ENCODE results near the gene NLE1.

DNA sequence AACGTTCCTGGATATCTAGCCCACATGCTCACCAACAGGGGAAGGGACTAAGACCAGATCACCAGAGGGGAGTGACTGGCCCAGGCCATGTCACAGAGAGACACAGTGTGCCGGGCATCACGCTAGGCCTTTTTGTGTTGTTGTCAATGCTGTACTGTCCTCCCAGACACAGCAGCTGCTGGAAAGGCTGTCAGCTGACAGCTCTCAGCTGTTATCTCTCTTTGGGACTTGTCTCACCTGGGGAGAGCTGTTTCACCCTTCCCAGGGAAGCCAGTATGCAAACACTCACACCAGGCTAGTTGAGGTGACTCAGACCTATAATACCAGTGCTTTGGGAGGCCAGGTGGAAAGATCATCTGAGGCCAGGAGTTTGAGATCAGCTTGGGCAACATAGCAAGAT lies 24.9 kb upstream of the NLE1 start:
- TF ChIP-seq SP1 (IDR thresholded peaks at IDR 0.05): no peak
- no peak for TF ChIP-seq FOXM1 (IDR thresholded peaks at IDR 0.05; ENCODE audit: borderline replicate concordance)
- TF ChIP-seq FOXK2 (IDR thresholded peaks at IDR 0.05): no peak
- no peak for TF ChIP-seq TARDBP (IDR thresholded peaks at IDR 0.05)
- TF ChIP-seq LEF1 (IDR thresholded peaks at IDR 0.05; ENCODE audit: borderline replicate concordance): no peak
- TF ChIP-seq NFRKB (IDR thresholded peaks at IDR 0.05): no peak
- no peak for TF ChIP-seq BHLHE40 (IDR thresholded peaks at IDR 0.05; ENCODE audit: borderline replicate concordance)

Measured in HEK293T (cell line).